H1 (cell line): Measurements from ENCODE around the gene NHLRC2. TPM values are rescaled to one million over a fixed set of nuclear protein-coding genes. Genes with fewer than 3 reads are reported as not detected.

Source experiments
- CTCF ChIA-PET: fragments of 300-600 bp; sonication (Branson Sonifier 250); formaldehyde crosslinking; loops from one replicate; lab custom pipeline; 2021; ENCODE audit not compliant: partially characterized antibody; lab: Charles Lee
- POLR2A ChIA-PET: fragments of 300-600 bp; sonication (Branson Sonifier 250); formaldehyde crosslinking; loops from one replicate; lab custom pipeline; 2021; ENCODE audit warnings: inconsistent platforms; ENCODE audit not compliant: partially characterized antibody; lab: Charles Lee
- DNase-seq, 2 experiments: peaks; one replicate each; pipeline versions ENCODE4 v3.0.0 to v3.0.0-alpha.2; 2010 to 2022; ENCODE audit warnings: low spot score in 2 of 2, low read depth in 1 of 2, mixed read lengths in 1 of 2
- FAIRE-seq: peaks from 2 replicates; lab custom pipeline; 2011; peaks lifted over from hg19 to GRCh38; lab: Jason Lieb, UNC
- H2AFZ ChIP-seq: 2 replicates; pipeline ENCODE4 v1.8.1; 2012; ENCODE audit warnings: low read length, inconsistent platforms
- H2AK5ac ChIP-seq: 2 replicates; pipeline ENCODE4 v1.6.1; 2013; ENCODE audit warnings: low read depth, low read length
- H2BK120ac ChIP-seq: replicated peaks from 2 replicates; pipeline ENCODE3; 2013; ENCODE audit warnings: low read depth, low read length, inconsistent platforms
- H2BK12ac ChIP-seq: 2 replicates; pipeline ENCODE4 v1.6.1; 2013; ENCODE audit warnings: low read depth, low read length
- H2BK15ac ChIP-seq: 2 replicates; pipeline ENCODE4 v1.6.1; 2013; ENCODE audit warnings: low read length
- H2BK20ac ChIP-seq: 2 replicates; pipeline ENCODE4 v1.6.1; 2013; ENCODE audit warnings: low read length
- H2BK5ac ChIP-seq: 2 replicates; pipeline ENCODE4 v1.6.1; 2013; ENCODE audit warnings: low read depth, low read length
- H3K14ac ChIP-seq: 2 replicates; pipeline ENCODE4 v1.6.1; 2013; ENCODE audit warnings: inconsistent platforms; ENCODE audit not compliant: insufficient read length
- H3K18ac ChIP-seq: 2 replicates; pipeline ENCODE4 v1.6.1; 2013; ENCODE audit warnings: low read length; ENCODE audit errors: extremely low read depth
- H3K23ac ChIP-seq: 2 replicates; pipeline ENCODE4 v1.6.1; 2013; ENCODE audit warnings: inconsistent platforms; ENCODE audit not compliant: insufficient read length
- H3K23me2 ChIP-seq: 2 replicates; pipeline ENCODE4 v1.6.1; 2013; ENCODE audit warnings: low read depth, low read length
- H3K27ac ChIP-seq: 2 replicates; pipeline ENCODE4 v1.6.1; 2011; ENCODE audit warnings: low read depth, low read length, inconsistent platforms
- H3K27me3 ChIP-seq, 4 experiments: replicated peaks in 1 of 4; 1 replicate in 1 of 4; 2 replicates in 3 of 4; pipeline versions ENCODE4 v1.6.1 to v1.8.1; 2011 to 2013; ENCODE audit warnings: low read length in 3 of 4, mild to moderate bottlenecking in 3 of 4, inconsistent platforms in 2 of 4, mixed read lengths in 2 of 4, moderate library complexity in 1 of 4; ENCODE audit not compliant: control insufficient read depth in 3 of 4, insufficient read depth in 3 of 4; ENCODE audit errors: extremely low read depth in 1 of 4
- H3K36me3 ChIP-seq, 4 experiments: 2 replicates each; pipeline versions ENCODE4 v1.6.1 to v1.8.1; 2011 to 2013; ENCODE audit warnings: mild to moderate bottlenecking in 4 of 4, low read length in 3 of 4, moderate library complexity in 2 of 4, control low read depth in 1 of 4, inconsistent platforms in 1 of 4; ENCODE audit not compliant: insufficient read depth in 4 of 4, control insufficient read depth in 2 of 4
- H3K4ac ChIP-seq: replicated peaks from 2 replicates; pipeline ENCODE3; 2013; ENCODE audit warnings: low read length, low read depth, mixed read lengths, inconsistent platforms; ENCODE audit not compliant: insufficient read length
- H3K4me1 ChIP-seq, 4 experiments: replicated peaks in 1 of 4; 1 replicate in 1 of 4; 2 replicates in 3 of 4; pipeline versions ENCODE4 v1.6.1 to v1.8.1; 2011 to 2013; ENCODE audit warnings: low read length in 3 of 4, inconsistent platforms in 2 of 4, mixed read lengths in 1 of 4; ENCODE audit not compliant: insufficient read depth in 4 of 4, control insufficient read depth in 3 of 4
- H3K4me2 ChIP-seq, 2 experiments: 2 replicates each; pipeline versions ENCODE4 v1.6.1 to v1.8.1; 2011 to 2013; ENCODE audit warnings: low read depth in 2 of 2, low read length in 2 of 2, control low read depth in 1 of 2, inconsistent platforms in 1 of 2, mild to moderate bottlenecking in 1 of 2; ENCODE audit not compliant: insufficient read depth in 1 of 2
- H3K4me3 ChIP-seq, 4 experiments: fragments of 200-600, 300-600 bp in 1 of 4; sonication (generic), shearing (Covaris generic), sonication (Bioruptor Twin) in 1 of 4; 2 replicates each; pipeline versions ENCODE4 v1.5.1 to v1.8.1; 2011 to 2016; ENCODE audit warnings: low read length in 4 of 4, low read depth in 3 of 4, control low read depth in 2 of 4, inconsistent platforms in 2 of 4, mild to moderate bottlenecking in 2 of 4, mixed read lengths in 1 of 4, moderate library complexity in 1 of 4; ENCODE audit not compliant: insufficient read depth in 2 of 4; ENCODE audit errors: extremely low read depth in 1 of 4
- H3K56ac ChIP-seq: replicated peaks from 2 replicates; pipeline ENCODE3; 2013; ENCODE audit warnings: low read depth, mild to moderate bottlenecking, mixed read lengths, low read length, inconsistent platforms; ENCODE audit not compliant: insufficient read length
- H3K79me1 ChIP-seq: 2 replicates; pipeline ENCODE4 v1.6.1; 2013; ENCODE audit warnings: low read depth, low read length, control low read depth
- H3K79me2 ChIP-seq, 2 experiments: 2 replicates each; pipeline versions ENCODE4 v1.6.1 to v1.8.1; 2012 to 2013; ENCODE audit warnings: low read length in 2 of 2, mild to moderate bottlenecking in 2 of 2, inconsistent platforms in 1 of 2; ENCODE audit not compliant: insufficient read depth in 2 of 2, control insufficient read depth in 1 of 2
- H3K9ac ChIP-seq, 4 experiments: replicated peaks in 1 of 4; 1 replicate in 1 of 4; 2 replicates in 3 of 4; pipeline versions ENCODE4 v1.6.1 to v1.8.1; 2011 to 2013; ENCODE audit warnings: low read depth in 3 of 4, low read length in 3 of 4, control low read depth in 2 of 4, mild to moderate bottlenecking in 2 of 4, moderate library complexity in 2 of 4, inconsistent platforms in 1 of 4; ENCODE audit errors: extremely low read depth in 1 of 4
- H3K9me3 ChIP-seq, 2 experiments: 2 replicates each; pipeline versions ENCODE4 v1.6.1 to v1.8.1; 2012 to 2013; ENCODE audit warnings: mild to moderate bottlenecking in 2 of 2, moderate library complexity in 2 of 2, control low read depth in 1 of 2, inconsistent platforms in 1 of 2, low read depth in 1 of 2, low read length in 1 of 2, mixed read lengths in 1 of 2; ENCODE audit not compliant: insufficient read depth in 2 of 2
- H4K20me1 ChIP-seq, 2 experiments: replicated peaks in 1 of 2; 2 replicates each; pipeline versions ENCODE3 to v1.8.1; 2011 to 2013; ENCODE audit warnings: inconsistent platforms in 2 of 2, low read length in 2 of 2, mild to moderate bottlenecking in 1 of 2; ENCODE audit not compliant: insufficient read depth in 2 of 2, control insufficient read depth in 1 of 2
- H4K5ac ChIP-seq: 2 replicates; pipeline ENCODE4 v1.6.1; 2013; ENCODE audit warnings: low read length, low read depth, mixed read lengths, inconsistent platforms; ENCODE audit not compliant: insufficient read length
- H4K8ac ChIP-seq: 2 replicates; pipeline ENCODE4 v1.8.0; 2013; ENCODE audit warnings: mild to moderate bottlenecking, moderate library complexity, low read length, inconsistent platforms; ENCODE audit not compliant: insufficient read depth; ENCODE audit errors: extremely low read depth
- H4K91ac ChIP-seq: replicated peaks from 2 replicates; pipeline ENCODE3; 2013; ENCODE audit warnings: low read length, mixed read lengths, inconsistent platforms; ENCODE audit not compliant: insufficient read length
- HDAC2 ChIP-seq, 2 experiments: fragments of 300-600 bp in 1 of 2; sonication (generic) in 1 of 2; IDR thresholded peaks; 2 replicates each; pipeline ENCODE4 v1.6.1; 2011 to 2012; ENCODE audit warnings: low read depth in 2 of 2, low read length in 2 of 2, mild to moderate bottlenecking in 2 of 2, moderate library complexity in 2 of 2, borderline replicate concordance in 1 of 2, inconsistent platforms in 1 of 2
- MAFK ChIP-seq: IDR thresholded peaks from 2 replicates; pipeline ENCODE4 v1.6.1; 2012; ENCODE audit warnings: low read depth, mild to moderate bottlenecking, improper control_type of control experiment, low read length
- RAD21 ChIP-seq, 2 experiments: IDR thresholded peaks in 1 of 2; conservative IDR thresholded peaks in 1 of 2; 2 replicates each; pipeline ENCODE4 v1.6.1; 2011; ENCODE audit warnings: low read depth in 2 of 2, low read length in 2 of 2, improper control_type of control experiment in 1 of 2, inconsistent platforms in 1 of 2, mild to moderate bottlenecking in 1 of 2, moderate library complexity in 1 of 2
- WGBS, 2 experiments: shearing (Covaris generic) in 1 of 2; methylation state at CpG; one replicate each; pipeline versions ENCODE4 v1.1.6 to v1.1.7; 2013 to 2015; ENCODE audit warnings: low lambda C conversion rate in 2 of 2, mixed read lengths in 2 of 2, inconsistent platforms in 1 of 2, low coverage in 1 of 2, missing lambda C conversion rate in 1 of 2; ENCODE audit not compliant: insufficient replicate concordance in 2 of 2, insufficient coverage in 1 of 2, insufficient read length in 1 of 2; ENCODE audit errors: extremely low coverage in 1 of 2, missing lambda C conversion rate in 1 of 2; 5-methylcytosine and 5-hydroxymethylcytosine counted together
- polyA plus RNA-seq, 7 experiments: library from polyadenylated mRNA; depleted of rRNA in 3 of 7; stranded (reverse) in 5 of 7; unstranded in 2 of 7; fragments of >200 nt in 5 of 7; fragments of 200-250 nt in 2 of 7; gene quantifications; 1 replicate in 5 of 7; 2 replicates in 1 of 7; 4 replicates in 1 of 7; pipeline versions ENCODE4 v1.2.1 to v1.2.3, GENCODE V29; 2011 to 2013; ENCODE audit warnings: missing spikeins in 2 of 7, mixed read lengths in 2 of 7
- total RNA-seq: library from RNA; stranded (reverse); fragmentation: NEBNext Ultra II Directional; extraction: Animal tissue kit (Norgen Biotek cat#: 25700); gene quantifications from 2 replicates; pipeline ENCODE4 v1.2.1, GENCODE V29; 2021

The NHLRC2 gene
- total and polyA plus RNA-seq, 2 of the 8 experiments (the other 6 are each of a cell fraction or from before 2014, with no cell fraction given): 4.9 to 25.6 TPM

- no peak for DNase-seq
- no peak overlapping the region for H4K5ac ChIP-seq
- no peaks in the 10 kb centered on the region for H3K4me1 ChIP-seq
- no peak overlapping the region for H3K9ac ChIP-seq
- POLR2A ChIA-PET: no interaction called here
- H3K23me2 ChIP-seq: no peaks in the 10 kb centered on the region; the same call in 1 of the 2 replicates
- H2AFZ ChIP-seq: no peak overlapping the region
- FAIRE-seq: no peak
- H3K9me3 ChIP-seq: no peaks in the 10 kb centered on the region
- no peak overlapping the region for H2BK20ac ChIP-seq
- no peak overlapping the region for H3K4ac ChIP-seq
- peaks cover 2 to 3% of the 10 kb centered on the region in 2 experiments for H4K20me1 ChIP-seq
- H2BK5ac ChIP-seq: no peak overlapping the region
- no peak overlapping the region for H3K14ac ChIP-seq
- H3K56ac ChIP-seq: no peak overlapping the region
- CTCF ChIA-PET: interaction anchor here (0.6 to 1.0 kb wide), 4 partner anchors 12 to 168 kb away, joined by 3 to 4 read pairs (median 3); no protein-coding TSS in a partner anchor
- H3K23ac ChIP-seq: no peak overlapping the region
- H2AK5ac ChIP-seq: no peak overlapping the region
- no peak overlapping the region for H4K91ac ChIP-seq
- no peak overlapping the region for H4K8ac ChIP-seq
- no peak overlapping the region for H3K27ac ChIP-seq
- H3K79me2 ChIP-seq: peaks cover 0 to 62% of the 10 kb centered on the region in 2 experiments; a peak in 3 of 4 replicates
- no peak overlapping the region for H2BK12ac ChIP-seq
- no peak overlapping the region for H3K18ac ChIP-seq
- no peak overlapping the region for H3K4me3 ChIP-seq
- H3K36me3 ChIP-seq: peaks cover 0 to 10% (median 1%) of the 10 kb centered on the region in 4 experiments; a peak in 2 of 8 replicates
- H3K4me2 ChIP-seq: no peak overlapping the region
- no peaks in the 10 kb centered on the region; the same call in 1 of the 2 replicates for H3K79me1 ChIP-seq
- 89% methylated on average over 3 of the region's 3 CpGs; no CpG with 5 or more reads in 1 of the 2 experiments for WGBS, 2 experiments
- H3K27me3 ChIP-seq: no peaks in the 10 kb centered on the region
- no peak for TF ChIP-seq HDAC2 (IDR thresholded peaks at IDR 0.05; ENCODE audit: borderline replicate concordance in 1 of 2, low read depth in 2 of 2, low read length in 2 of 2)
- peak in 1 of 2 experiments; percentile 14; a peak in 1 of 4 replicates for TF ChIP-seq RAD21 (IDR thresholded peaks at IDR 0.05 in 1 of 2, conservative IDR thresholded peaks at IDR 0.05 in 1 of 2; ENCODE audit: low read depth in 2 of 2, low read length in 2 of 2)
- TF ChIP-seq MAFK: peak; percentile 75; the same call in 1 of the 2 replicates
- H2BK120ac ChIP-seq: no peak overlapping the region
- no peak overlapping the region for H2BK15ac ChIP-seq
Observed at GRCh38 chr10:113872139-113873030, 17.9 kb downstream of the NHLRC2 start.
